Endothelial cell of umbilical vein (primary cell): Measurements from ENCODE around the gene FKBP7.

Experiments
- CTCF ChIP-seq, 2 donors: IDR thresholded peaks; 1 replicate in 1 of 2; 2 replicates in 1 of 2; pipeline ENCODE4 v1.5.1; 2011; ENCODE audit warnings: low read length in 2 of 2, mild to moderate bottlenecking in 2 of 2, moderate library complexity in 2 of 2, control low read depth in 1 of 2, inconsistent platforms in 1 of 2, low read depth in 1 of 2; ENCODE audit not compliant: insufficient read depth in 1 of 2; ENCODE audit errors: extremely low read depth in 1 of 2
- MAX ChIP-seq: IDR thresholded peaks from 2 replicates; pipeline ENCODE4 v1.6.1; 2011; ENCODE audit not compliant: insufficient read depth, insufficient read length

- TF ChIP-seq CTCF (IDR thresholded peaks at IDR 0.05; ENCODE audit: extremely low read depth in 1 of 2, insufficient read depth in 1 of 2, low read depth in 1 of 2, low read length in 2 of 2) (no peak), MAX (no peak)
These were observed 21.0 kb downstream of the FKBP7 start for GRCh38 chr2:178457390-178457886.
